ENCODE data around the gene ARMH3. TPM values are rescaled to one million over a fixed set of nuclear protein-coding genes. Genes with fewer than 3 reads are reported as not detected.

The ARMH3 gene
- total and polyA plus RNA-seq, 10 of the 15 experiments (the other 5 are each of a cell fraction or from before 2014, with no cell fraction given) = 13.0 to 33.0 (median 16.4) TPM

DNA sequence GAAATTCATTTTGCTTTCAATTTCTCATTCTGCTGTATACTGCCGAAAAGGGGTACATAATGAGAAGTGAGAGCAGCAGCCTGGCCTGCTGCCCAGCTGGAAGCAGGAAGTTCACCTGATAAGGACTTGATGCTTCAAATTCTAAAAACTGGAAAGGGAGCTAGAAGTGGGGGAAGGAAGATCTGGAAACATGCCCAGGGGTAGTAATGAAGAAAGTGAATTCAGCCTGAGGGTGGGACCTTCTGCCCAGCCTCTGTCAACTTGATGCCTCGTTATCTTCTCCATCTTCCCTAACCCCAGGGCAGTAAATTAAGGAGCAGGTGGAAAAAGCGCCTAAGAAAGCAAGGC lies 69.4 kb downstream of the ARMH3 start:
- H3K27ac ChIP-seq (ENCODE audit: control insufficient read depth, insufficient read depth) = peak overlapping the region; percentile 88
- ChIA-PET CTCF (interaction anchor here (1.0 to 2.7 kb wide), 9 partner anchors 9 to 145 kb away, joined by 3 to 13 read pairs (median 6); no protein-coding TSS in a partner anchor), RAD21 (ENCODE audit: unreplicated experiment) (interaction anchor here (0.9 to 2.4 kb wide), 13 partner anchors 11 to 145 kb away, joined by 3 to 15 read pairs (median 5); no protein-coding TSS in a partner anchor), SMC1A (ENCODE audit: uncharacterized antibody, unreplicated experiment) (interaction anchor here (1.0 to 2.2 kb wide), 11 partner anchors 10 to 146 kb away, joined by 3 to 13 read pairs (median 6); no protein-coding TSS in a partner anchor), POLR2A (interaction anchor here (0.5 to 2.1 kb wide), 8 partner anchors 9 to 68 kb away, joined by 3 to 8 read pairs (median 4); no protein-coding TSS in a partner anchor)
- H3K9ac ChIP-seq (ENCODE audit: control insufficient read depth, insufficient read depth, low read length) = peak overlapping the region; percentile 65
- TF ChIP-seq NFIC (IDR thresholded peaks at IDR 0.05; ENCODE audit: low read depth, low read length) = peak; percentile 8; the same call in 1 of the 2 replicates
- TF ChIP-seq TCF12 (IDR thresholded peaks at IDR 0.05; ENCODE audit: low read depth, low read length) = 0 out of 2 replicates have a peak, but pooled peaks have one; percentile 24
- TF ChIP-seq SRF (IDR thresholded peaks at IDR 0.05; ENCODE audit: low read depth in 2 of 2, low read length in 2 of 2) = 0 out of 4 replicates have a peak, but pooled peaks of 1 of the 2 experiments have one; percentile 39
- TF ChIP-seq HSF1 (IDR thresholded peaks at IDR 0.05; ENCODE audit: low read depth, low read length) = no peak
- peak; percentile 64 for TF ChIP-seq EED (IDR thresholded peaks at IDR 0.05; ENCODE audit: low read depth)
- TF ChIP-seq SIX5 (IDR thresholded peaks at IDR 0.05; ENCODE audit: low read depth, low read length, severe bottlenecking) = no peak
- TF ChIP-seq CBX3 (IDR thresholded peaks at IDR 0.05; ENCODE audit: borderline replicate concordance, low read depth) = no peak
- peak; percentile 70 for TF ChIP-seq SPI1 (IDR thresholded peaks at IDR 0.05; ENCODE audit: borderline replicate concordance, insufficient read depth, low read depth, low read length)
- peak; percentile 36; the same call in 1 of the 2 replicates for TF ChIP-seq IKZF1 (conservative IDR thresholded peaks at IDR 0.05)
- 0 out of 2 replicates have a peak, but pooled peaks have one; percentile 39 for TF ChIP-seq ZNF687 (IDR thresholded peaks at IDR 0.05)
- TF ChIP-seq ETV6 (conservative IDR thresholded peaks at IDR 0.05 in 1 of 2, IDR thresholded peaks at IDR 0.05 in 1 of 2; ENCODE audit: borderline replicate concordance in 1 of 2, low read depth in 1 of 2) = peak in 1 of 2 experiments; percentile 41; a peak in 1 of 4 replicates
- peak in 1 of 2 experiments; percentile 49; a peak in 2 of 4 replicates for TF ChIP-seq IKZF2 (IDR thresholded peaks at IDR 0.05)
- no peaks in the 10 kb centered on the region for H3K79me2 ChIP-seq (ENCODE audit: control insufficient read depth, insufficient read depth, low read length)
- 32% methylated on average over 3 of the region's 3 CpGs for WGBS (ENCODE audit: insufficient coverage, insufficient replicate concordance, low lambda C conversion rate, missing lambda C conversion rate)
- no peaks in the 10 kb centered on the region for H3K9me3 ChIP-seq (replicated peaks; ENCODE audit: control insufficient read depth, insufficient read depth, low read length)
- H3K4me3 ChIP-seq = peak overlapping the region; percentile 25; the same call in 1 of the 2 replicates
- intact Hi-C loops (cut with micrococcal nuclease; ENCODE audit: unreplicated experiment) = no loop called here
- in situ Hi-C loops (cut with MboI) = no loop called here
- BruUV-seq (replicated peaks) = no TSS peak
- no peak for DNase-seq (ENCODE audit: low read depth, low spot score)
- peak overlapping the region; percentile 49 for H2AFZ ChIP-seq (ENCODE audit: control insufficient read depth, low read depth, low read length)
- H3K4me1 ChIP-seq (ENCODE audit: control insufficient read depth, insufficient read depth, low read length) = peaks cover 16% of the 10 kb centered on the region
- peak; percentile 72 for FAIRE-seq
- peaks cover 2 to 9% of the 10 kb centered on the region in 2 experiments for H3K36me3 ChIP-seq (ENCODE audit: control insufficient read depth in 2 of 2, insufficient read depth in 2 of 2, low read length in 1 of 2)
- no peaks in the 10 kb centered on the region for H3K27me3 ChIP-seq (replicated peaks in 1 of 2; ENCODE audit: control insufficient read depth in 2 of 2, insufficient read depth in 2 of 2, low read length in 1 of 2)
- ATAC-seq = peak; percentile 94
- H4K20me1 ChIP-seq (ENCODE audit: control insufficient read depth, insufficient read depth) = no peaks in the 10 kb centered on the region
- peak overlapping the region; percentile 84 for H3K4me2 ChIP-seq (ENCODE audit: control insufficient read depth, insufficient read depth)
